GM19328 (cell line): Measurements from ENCODE around the gene BRMS1L.

ENCODE experiments used
- ATAC-seq: cut with Tn5 transposase; IDR thresholded peaks from one replicate; pipeline ENCODE4 v1.9.1; 2021; ENCODE audit warnings: mild to moderate bottlenecking, moderate library complexity; ENCODE audit not compliant: unreplicated experiment

The BRMS1L gene

DNA sequence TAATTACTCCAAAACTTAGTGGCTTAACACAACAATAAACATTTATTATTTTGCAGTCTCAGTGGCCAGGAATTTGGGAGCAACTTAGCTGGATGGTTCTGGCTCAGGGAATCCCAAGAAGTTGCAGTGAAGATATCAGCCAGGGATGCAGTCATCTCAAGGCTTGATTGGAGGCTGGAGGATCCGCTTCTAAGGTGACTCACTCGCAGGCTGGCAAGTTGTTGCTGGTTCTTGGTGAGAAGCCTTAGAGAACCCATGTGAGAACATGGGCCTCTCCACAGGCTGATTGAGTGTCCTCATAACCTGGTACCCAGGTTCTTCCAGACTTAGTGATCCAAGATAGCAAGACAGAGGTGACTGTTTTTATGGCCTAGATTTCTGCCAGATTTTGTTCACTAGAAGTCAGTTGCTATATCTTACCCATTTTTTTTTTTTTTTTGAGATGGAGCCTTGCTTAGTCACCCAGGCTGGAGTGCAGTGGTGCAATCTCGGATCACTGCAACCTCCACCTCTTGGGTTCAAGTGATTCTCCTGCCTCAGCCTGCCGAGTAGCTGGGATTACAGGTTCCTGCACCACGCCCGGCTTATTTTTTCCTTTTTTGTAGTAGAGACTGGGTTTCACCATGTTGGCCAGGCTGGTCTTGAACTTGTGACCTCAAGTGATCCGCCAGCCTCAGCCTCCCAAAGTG is 32.5 kb downstream of the BRMS1L start:
- no peak for ATAC-seq

DNA sequence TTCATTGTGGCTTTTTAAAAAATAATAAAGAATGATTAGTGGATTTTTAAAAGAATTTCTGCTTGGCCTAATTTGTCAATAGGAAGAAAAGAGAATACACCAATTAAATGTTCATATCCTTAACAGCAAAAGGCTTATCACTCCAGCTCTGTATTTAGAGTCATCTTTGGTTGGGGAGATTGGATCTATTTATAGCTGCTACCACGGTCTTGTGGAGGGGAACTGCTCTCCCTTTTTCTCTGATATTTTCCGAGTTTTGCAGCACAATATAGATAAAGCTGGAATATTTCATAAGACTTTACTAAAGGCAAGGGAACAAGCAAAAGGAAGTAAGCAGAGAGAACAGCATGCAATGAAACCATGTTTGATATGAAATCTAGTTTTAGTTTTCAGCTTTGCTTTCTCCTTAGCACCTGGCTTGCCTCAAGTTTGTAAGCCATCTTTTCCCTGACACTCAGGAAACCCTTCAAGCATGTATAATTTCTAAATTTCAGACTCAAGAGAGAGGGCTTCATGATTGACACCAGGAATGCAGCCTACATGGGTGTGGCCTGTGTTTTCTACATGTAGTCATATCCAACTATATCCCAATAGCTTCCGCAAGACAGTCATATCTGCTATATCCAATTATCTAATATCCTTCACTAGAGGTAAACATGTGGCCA is 35.2 kb downstream of the BRMS1L start:
- peak; percentile 56 for ATAC-seq

DNA sequence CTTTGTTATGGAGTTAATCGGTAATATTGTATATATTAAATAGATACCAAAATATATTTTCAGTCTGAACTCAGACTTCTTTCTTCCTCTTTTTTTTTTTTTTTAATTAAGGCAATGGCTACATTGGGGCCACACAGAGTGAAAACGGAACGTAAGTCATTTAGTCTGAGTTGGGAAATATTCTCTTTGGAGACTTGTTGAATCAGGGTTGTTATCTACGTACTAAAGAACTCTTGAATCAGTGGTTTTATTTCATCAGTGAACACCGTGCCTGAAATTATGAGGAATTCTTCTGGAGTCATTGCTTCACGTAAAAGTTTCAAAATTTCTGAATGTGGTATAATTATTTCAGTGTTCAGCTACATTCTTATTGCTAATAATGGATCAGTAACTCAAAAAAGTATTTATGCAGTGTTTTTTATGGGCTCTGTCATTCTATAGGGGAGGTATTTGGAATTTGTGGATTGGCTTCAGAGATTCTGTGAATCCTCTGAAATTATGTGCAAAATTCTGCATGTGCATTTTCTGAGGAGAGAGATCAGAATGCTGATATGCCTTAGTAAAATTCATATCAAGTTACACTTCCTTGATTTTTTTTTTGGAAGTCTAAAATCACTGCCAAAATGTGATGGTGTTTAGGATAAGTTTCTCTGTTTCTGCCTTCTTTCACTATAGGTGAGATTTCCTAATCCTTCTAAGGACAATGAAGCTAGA is 39.6 kb downstream of the BRMS1L start:
- ATAC-seq, result no peak

DNA sequence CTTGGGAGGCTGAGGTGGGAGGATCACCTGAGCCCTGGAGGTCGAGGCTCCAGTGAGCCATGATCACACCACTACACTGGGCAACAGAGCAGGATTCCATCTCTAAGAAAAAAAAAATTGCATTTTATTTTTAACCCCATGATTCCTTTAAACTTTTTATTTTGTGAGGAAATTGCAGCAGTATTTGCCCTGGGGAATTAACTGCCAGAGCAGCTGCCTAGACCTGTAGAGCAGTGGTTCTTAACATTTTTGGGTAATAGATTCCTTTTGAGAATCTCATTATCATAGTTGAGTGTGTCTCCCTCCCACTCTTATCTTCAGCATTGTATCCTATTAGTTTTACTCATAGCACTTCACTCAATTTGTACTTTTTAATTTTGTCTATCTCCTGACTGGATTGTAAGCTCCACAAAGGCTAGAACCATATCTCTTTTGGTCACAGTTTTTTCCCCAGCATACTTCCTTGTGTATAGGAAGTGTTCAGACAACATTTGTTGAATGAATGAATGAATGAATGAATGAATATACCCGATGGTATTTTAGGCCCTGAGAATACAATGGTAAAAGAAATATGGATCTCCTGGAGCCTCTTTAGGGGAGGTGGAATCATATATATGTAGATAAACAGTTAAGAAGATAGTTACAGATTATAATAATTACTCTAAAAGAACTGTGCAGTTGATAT is 40.6 kb downstream of the BRMS1L start:
- no peak for ATAC-seq

DNA sequence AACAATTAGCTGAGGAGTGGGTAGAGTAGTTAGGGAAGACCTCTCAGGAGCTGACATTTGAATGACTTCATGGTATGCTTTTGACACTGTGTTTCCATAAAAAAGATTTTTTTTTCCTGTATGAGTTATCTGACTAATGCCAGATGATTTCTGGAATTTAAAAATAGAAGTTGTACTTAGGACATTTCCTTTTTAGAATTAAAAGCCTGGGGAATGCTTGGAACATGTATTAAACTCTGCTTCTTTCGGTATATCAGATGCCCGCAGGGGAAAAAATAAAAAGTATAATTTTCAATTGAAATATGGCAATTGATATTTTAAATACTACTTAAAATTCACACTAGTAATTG is 41.1 kb downstream of the BRMS1L start:
- no peak for ATAC-seq

DNA sequence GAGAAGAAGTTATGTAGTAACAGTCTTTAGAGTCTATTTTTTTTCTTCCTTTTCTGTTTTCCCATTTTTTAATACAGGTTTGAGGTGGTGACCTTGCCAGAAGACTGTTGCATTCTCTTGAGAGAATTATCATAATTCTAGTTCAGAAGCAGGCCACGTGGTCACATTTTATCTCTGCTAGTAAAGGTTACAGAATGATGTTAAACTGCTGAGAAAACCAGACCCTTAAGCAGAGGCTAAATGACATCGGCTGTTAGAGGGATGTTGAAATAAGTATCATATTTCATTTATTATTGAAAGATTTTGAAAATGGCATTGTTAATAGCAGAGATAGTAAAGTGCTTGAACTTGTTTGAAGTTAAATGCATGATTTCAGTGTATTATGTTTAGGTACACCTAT is 49.2 kb downstream of the BRMS1L start:
- ATAC-seq, result no peak

DNA sequence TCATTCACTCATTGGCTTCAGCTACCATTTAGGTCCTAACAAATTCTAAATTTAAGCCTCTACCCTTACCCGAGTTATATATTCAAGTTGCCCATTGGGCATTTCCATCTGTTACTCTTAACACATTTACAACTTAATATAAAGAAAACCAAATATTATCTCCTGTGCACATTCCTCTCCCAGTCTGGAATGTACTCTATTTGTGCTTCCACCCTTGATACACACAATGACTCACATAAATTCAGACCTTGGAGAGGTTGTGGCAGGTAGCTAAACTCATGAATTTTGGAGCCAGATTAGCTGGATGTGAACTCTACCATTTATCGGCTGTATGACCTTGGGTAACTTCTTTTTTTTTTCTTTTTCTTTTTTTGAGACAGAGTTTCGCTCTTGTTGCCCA is 51.1 kb downstream of the BRMS1L start:
- ATAC-seq, result no peak

DNA sequence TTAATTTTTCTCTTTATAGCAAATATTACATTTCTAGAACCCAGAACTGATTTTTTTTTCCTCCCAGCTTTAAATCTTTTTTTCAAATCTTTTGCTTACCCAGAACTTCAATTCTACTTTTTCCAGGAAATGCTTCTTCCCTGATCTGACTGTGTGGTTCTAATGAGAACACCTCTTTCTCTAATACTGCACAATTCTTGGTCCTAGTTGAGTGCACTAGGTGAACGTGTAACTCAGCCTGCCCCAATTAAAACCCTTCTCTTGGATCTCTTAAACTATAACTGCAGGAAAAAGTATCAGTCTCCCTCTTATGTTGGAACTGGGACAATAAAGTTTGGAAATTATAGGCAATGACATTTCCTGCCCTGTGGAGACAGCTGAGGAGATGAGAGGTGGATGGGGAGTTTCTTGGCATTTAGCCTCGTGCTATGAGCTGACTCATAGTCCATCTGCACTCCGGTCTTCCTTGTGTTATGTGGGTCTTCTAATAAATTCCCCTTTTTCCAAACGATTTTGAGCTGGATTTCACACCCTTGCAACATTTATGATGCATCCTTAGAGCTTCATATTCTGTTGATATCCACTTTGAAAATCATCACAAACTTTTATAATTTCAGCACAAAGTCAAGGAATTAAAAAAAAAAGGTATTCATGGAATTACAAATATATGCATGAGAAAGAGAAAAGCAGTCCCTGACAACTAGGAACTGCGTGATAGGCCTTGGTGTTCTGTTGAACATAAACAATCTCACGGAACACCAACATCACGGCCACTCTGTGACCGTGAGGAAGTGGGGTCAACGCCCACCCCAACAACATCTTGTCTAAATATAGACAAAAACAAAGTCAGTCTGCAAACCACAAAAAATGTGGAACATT is 52.4 kb downstream of the BRMS1L start:
- ATAC-seq, result no peak

DNA sequence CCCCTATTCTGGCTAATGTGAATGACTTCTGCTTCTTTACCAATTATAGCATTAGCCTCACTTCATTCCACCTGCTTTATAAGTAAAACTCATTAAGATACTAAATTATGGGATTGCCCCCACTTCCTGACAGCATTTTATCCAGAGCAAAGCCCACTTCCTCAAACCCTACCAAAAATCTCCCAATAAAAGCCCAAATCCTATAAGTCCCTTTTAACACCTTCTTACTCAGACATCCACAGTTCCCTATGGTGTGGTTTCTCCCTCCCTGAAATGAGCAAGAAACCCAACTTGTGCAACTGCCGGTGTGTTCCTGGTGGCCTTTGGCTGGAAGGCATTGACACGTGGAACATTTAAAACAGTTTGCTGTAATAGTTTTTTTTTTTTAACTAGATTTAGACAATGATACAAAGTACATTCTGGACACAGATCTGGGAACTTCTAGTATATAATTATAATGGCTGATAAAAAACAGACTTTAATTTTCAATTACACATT is 53.1 kb downstream of the BRMS1L start:
- ATAC-seq, result no peak

DNA sequence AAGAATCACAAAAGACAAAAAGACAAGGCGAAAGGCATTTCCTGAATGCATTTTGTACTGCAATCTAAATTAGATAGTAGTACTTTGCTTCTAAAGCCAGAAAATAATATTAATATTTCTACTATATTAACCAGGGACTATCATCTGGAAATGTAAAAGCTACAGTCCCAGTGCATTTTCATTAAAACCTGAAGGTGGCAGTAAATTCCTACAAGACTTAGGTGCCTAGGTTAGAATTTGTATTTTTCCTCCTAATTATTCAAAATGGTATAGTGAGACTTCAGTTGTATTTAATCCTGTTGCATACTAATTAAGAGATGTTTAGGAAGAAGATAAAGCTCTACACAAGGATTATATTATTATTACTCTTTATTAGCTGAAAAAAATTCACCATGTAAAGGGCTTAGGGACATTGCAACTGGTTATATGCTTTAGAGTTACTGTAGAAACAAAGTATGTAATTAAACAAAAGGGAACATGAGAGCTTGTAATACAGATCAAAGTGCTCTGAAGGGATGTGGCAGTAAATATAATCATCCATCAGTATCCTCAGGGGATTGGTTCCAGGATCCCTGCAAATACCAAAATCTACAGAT is 53.6 kb downstream of the BRMS1L start:
- ATAC-seq, result no peak

DNA sequence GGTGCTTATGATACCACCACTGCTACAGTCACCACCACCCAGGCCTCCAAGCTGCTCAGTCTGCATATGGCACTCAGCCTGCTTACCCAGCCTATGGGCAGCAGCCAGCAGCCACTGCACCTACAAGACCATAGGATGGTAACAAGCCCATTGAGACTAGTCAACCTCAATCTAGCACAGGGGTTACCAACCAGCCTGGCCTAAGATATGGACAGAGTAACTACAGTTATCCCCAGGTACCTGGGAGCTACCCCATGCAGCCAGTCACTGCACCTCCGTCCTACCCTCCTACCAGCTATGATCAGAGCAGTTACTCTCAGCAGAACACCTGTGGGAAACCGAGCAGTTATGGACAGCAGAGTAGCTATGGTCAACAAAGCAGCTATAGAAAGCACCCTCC is 55.1 kb downstream of the BRMS1L start:
- ATAC-seq, result no peak

DNA sequence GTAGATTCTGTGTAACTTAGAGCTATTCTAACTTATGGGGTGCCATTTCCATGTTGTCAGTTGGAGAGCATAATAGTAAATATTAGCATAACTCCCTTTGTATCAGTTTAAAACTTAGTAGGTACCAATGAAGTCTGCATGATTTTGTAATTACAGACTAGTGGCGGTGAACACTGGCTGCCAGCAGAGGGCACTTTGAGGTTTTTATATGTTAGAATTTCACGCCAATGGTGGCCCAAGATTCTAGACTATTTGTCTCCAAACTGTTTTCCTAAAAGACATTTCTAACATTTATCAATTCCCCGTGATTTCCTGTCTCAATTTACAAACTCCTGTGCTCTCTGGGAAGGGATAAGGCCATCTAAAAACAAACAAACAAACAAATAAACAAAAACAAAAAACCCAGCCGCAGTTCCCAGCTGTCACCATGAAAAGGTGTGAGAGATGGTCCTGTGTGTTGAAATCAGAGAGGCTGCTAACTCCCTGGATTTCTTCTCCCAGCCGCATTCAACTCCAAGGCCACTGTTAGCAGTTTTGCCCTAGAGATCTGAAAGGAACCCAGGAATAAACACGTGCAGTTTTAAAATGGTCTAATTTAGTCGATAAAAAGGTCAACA is 57.6 kb downstream of the BRMS1L start:
- ATAC-seq, result no peak

DNA sequence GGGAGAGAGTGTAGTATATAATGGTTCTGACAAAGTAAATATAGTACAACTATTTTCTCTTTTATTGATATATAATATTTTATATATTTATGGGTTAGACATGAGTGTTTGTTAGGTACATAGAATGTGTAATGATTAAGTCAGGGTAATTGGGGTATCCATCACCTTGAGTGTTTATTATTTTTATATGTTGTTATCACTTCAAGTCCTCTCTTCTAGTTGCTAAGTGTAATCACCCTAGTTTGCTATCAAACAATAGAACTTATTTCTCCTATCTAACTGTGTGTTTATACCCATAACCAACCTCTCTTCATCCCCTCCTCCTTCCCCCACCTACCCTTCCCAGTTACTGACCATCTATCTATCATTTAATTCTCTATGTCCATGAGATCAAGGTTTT is 64.2 kb downstream of the BRMS1L start:
- ATAC-seq, result no peak

DNA sequence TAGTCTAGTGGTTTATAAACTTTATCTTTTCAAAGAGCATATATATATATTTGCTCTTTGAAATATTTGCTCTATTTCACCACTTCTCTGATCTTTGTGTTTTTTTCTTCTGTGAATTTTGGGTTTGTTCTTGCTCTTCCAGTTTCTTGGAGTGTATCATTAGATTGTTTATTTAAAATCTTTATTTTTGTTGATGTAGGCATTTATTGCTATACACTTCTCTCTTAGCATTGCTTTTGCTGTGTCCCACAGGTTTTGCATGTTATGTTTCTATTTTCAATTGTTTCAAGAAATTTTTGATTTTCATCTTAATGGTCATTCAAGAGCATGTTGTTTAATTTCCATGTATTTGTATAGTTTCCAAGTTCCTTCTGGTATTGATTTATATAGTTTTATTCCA is 69.1 kb downstream of the BRMS1L start:
- ATAC-seq, result no peak

DNA sequence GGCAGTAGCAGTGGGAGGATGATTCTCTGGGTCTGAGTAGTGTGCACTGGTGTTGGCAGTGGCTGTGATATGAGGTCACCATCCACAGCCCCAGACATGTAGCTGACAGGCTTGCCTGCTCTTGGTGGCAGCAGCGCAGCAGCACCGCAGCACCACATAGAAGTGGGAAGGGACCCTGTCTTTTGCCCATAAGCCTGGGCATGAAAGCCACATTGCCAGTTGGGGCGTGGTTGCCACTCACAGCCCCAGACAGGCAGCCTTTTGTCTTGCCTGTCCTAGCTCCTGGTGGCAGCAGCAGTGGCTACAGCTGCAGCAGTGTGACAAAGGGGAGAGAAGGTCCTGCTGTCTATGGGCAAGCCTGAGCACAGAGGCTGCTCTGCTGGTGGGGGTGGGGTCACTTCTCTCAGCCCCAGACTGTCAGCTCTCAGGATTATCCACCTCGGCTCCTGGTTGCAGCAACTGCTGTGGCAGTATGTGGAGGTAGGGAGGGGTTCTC is 71.5 kb downstream of the BRMS1L start:
- no peak for ATAC-seq

DNA sequence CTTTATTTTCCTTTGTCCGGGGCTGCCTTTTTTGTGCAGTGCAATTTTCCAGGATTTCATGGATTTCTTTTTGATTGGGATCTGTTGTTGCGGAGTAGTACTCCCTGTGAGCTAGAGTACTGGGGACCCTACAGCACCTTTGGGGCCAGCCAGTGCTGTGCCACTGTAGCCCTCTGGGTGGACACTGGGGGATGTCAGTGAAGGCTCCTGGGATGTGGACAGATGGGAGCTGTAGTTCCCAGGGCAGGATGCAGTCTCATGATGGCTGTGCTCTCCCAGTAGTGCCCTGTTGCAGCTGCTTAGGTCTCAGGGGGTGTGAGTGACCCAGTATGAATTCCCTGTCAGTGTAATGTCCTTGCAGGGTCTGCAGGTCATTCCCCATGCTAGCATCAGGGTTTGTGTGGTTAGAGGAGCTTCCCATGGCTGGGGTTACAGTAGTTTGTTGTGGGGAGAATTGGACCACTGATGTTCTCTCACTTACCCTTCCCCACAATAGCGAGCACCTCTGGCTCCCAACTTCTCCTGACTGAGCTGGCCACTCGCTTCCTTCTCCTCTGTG is 72.2 kb downstream of the BRMS1L start:
- no peak for ATAC-seq

DNA sequence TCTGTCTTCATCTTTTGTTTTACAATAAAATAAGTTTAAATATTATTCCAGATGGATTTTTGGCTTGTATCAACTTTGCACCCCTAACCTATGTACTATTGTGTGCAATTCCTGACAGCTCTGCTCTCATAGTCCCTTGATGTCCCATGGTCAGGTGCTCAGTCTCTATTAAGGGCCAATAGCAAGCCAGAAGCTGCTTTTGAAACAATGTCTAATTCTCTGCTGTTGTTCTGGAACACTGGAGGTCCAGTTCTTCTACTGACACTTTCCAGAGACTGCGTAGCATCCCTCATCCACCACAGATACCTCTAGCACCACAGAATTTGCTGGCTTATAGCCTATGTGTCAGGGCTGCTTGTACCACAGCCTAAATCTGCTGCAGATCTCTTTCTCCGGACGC is 74.6 kb downstream of the BRMS1L start:
- ATAC-seq, result no peak

DNA sequence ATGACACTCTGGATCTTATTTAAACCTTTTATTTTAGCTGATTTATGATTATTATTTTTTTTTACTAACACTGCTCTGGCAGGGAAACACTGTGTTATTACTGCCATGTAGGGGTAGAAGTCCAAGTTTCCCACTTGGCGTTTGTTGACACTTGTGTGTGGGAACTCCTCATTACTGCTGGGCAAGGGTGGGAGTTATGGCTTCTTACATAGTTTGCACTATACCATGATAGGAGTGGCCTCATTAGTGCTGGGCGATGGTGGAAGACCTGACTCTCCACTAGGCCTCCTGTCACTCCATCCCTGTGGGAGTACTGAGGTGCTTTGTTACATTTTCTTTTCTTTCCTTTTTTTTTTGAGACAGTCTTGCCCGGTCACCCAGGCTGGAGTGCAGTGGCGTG is 83.5 kb downstream of the BRMS1L start:
- ATAC-seq, result no peak

DNA sequence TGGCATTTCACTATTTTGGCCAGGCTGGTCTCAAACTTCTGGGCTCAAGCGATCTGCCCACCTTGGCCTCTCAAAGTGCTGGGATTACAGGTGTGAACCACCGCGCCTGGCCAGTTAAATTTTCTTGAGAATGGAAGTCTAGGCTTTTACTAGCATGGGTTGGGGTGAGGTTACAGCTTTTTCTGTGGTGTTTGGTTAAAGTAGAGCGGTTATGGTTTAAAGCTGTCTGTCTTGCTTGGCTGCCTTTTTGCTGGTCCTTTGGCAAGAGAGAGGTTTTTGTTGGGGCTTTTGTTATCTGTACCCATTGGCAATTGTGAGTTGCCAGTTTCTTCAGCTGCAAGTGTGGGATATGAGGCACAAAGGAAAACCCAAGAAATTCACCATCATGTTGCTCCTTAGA is 84.1 kb downstream of the BRMS1L start:
- no peak for ATAC-seq
